ENCODE results near the gene RGS3.

Gene RGS3

DNA sequence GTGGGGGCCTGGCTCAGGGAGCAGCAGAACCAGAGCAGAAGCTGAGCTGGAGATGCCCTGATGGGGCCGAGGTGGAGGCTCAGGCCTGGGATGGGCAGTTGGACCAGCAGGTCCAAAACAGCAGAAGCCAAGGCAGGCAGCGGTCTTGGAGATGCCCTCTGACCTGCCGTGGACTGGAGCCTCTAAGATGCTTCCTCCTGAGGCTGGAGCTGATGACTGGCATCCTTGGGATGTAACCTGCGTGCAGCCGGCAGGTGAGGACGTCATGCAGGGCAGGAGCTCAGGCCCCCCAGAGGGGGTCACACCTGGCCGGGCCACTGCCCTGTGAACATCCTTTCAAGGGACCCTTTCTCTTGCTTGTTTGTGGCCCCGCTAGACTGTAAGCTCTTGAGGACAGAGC lies 162.0 kb downstream of the RGS3 start:
- peaks cover 9% of the 10 kb centered on the region for H3K4me1 Mint-ChIP-seq
- ATAC-seq (ENCODE audit: low read depth) (no peak), DNase-seq (ENCODE audit: low spot score in 2 of 2) (no peak)
- H3K4me3 Mint-ChIP-seq, result no peak overlapping the region
- no peaks in the 10 kb centered on the region for H3K36me3 Mint-ChIP-seq
- peaks cover 7% of the 10 kb centered on the region for H3K27me3 Mint-ChIP-seq
- no peak overlapping the region for H3K27ac Mint-ChIP-seq
- H3K9me3 Mint-ChIP-seq, result no peaks in the 10 kb centered on the region

DNA sequence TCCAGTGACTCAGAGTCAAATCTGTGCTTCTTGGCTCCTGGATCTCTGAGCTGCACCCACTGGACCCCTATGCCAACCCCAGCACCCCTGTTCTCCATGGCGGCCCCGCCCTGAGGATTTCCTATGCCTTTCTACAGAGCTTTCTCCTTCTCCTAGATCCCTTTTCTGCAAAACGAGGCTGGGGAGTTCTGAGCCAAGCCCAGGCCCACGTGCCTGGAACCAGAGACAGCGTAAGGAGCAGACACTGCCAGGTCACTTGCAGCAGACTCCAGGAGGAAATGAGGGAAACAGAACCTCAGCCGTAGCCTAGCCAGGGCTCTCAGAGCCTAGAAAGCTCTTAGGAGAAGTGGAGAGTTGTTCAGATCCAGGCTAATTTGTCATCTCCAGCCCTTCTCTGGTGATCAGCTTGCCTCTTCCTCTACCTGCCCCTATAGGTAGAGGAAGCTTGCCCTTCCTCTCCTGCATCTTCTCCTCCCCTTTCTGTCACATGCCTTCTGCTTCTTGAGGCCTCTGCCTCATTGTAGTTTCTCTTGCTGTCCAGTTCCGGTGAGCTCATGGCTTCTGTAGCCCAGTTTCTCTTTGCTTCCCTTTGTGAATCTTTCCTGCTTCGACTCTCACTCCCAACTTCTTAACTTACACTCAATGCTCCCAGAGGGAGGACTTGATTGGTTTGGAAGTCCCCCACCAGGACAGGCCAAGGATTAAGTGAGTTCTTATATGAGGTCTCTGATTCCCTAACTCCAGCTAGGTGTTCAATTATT lies 163.4 kb downstream of the RGS3 start:
- no peaks in the 10 kb centered on the region for H3K9me3 Mint-ChIP-seq
- H3K36me3 Mint-ChIP-seq, result no peaks in the 10 kb centered on the region
- ATAC-seq (ENCODE audit: low read depth) (no peak), DNase-seq (ENCODE audit: low spot score in 2 of 2) (no peak)
- peaks cover 9% of the 10 kb centered on the region for H3K4me1 Mint-ChIP-seq
- no peak overlapping the region for H3K27ac Mint-ChIP-seq
- H3K4me3 Mint-ChIP-seq, result no peak overlapping the region
- peaks cover 8% of the 10 kb centered on the region for H3K27me3 Mint-ChIP-seq

DNA sequence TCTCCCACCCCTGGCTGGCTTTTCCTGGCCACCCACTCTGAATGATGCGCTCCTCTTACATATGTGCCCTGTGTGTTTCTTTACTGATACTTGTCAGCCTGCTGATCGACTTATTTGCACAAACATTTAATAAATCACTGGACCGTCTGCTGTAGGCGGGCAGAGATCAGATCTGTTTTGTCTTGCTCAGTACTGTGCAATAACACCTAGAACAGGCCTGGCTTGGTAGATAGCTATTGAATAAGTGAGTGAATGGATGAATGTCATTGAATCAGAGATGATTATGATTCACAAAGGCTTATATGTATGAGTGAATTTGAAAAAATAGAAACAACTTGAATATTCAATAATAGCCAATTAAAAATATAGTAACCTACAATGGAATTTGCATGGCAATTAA lies 165.1 kb downstream of the RGS3 start:
- H3K9me3 Mint-ChIP-seq, result no peaks in the 10 kb centered on the region
- no peaks in the 10 kb centered on the region for H3K4me1 Mint-ChIP-seq
- ATAC-seq (ENCODE audit: low read depth) (no peak), DNase-seq (ENCODE audit: low spot score in 2 of 2) (no peak)
- no peak overlapping the region for H3K27ac Mint-ChIP-seq
- peaks cover 14% of the 10 kb centered on the region for H3K27me3 Mint-ChIP-seq
- no peaks in the 10 kb centered on the region for H3K36me3 Mint-ChIP-seq
- H3K4me3 Mint-ChIP-seq, result no peak overlapping the region

DNA sequence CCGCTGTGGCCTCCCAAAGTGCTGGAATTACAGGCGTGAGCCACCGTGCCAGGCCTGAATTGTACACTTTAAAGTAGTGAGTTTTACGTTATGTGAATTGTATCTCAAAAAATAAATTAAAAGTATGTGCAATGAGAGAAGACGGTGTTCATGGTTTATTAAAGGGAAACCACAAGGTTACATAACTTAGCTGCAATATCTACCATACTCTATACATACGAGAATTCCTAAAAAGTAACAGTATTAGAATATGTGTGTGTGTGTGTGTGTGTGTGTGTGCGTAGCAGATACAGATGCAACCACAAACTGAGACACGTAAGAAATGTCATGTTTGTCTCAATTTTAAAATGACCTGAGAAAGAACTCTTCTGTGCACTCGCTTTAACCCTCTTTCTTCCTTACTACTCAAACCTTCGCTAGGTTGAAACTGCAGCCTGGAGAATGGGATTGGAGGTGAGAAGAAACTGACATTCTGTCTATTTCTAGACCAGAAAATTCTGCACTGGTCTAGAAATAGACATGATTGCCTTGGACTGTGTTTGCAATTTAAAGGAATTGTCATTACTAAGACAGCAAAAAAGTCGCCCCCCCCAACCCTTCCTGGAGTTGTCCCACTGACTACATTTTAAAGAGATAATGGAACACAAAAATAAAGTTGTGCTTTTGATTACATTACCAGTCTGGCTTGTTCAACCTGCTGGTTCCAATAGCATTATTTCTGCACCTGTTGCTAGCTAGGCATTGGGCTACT lies 167.0 kb downstream of the RGS3 start:
- Mint-ChIP-seq H3K36me3 (no peaks in the 10 kb centered on the region), H3K9me3 (no peaks in the 10 kb centered on the region)

DNA sequence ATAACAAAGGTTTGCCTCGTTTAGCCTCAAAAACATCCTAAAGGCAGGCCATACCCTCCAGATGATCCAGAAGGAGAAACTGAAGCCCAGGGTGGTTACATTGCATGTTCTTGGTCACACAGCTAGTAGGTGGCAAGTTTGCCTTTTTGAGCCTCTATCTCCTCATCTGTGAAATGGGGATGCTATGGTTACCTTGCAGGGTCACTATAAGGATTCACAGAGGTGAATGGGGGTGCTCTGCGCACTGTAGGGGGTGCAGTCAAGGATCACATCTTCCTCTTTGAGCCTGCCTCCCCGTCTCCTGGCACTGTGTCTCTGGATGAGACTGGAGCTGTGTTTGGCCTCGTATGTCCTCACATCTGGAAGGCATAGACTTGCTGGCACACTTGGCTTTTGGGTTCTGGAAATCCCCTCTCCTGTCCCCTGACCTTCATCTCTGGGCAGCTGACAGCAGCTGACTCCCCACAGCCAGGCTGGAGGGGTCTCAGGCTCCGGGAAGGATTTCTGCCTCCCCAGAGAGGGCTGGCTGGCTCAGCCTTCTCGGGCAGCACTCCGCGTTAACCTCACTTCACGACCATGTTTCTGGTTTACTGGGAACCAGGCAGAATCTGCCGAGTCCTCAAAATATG lies 167.7 kb downstream of the RGS3 start:
- H3K36me3 Mint-ChIP-seq, result no peaks in the 10 kb centered on the region
- H3K4me3 Mint-ChIP-seq, result no peak overlapping the region
- H3K9me3 Mint-ChIP-seq, result no peaks in the 10 kb centered on the region
- H3K27me3 Mint-ChIP-seq, result peaks cover 20% of the 10 kb centered on the region
- no peak overlapping the region for H3K27ac Mint-ChIP-seq
- ATAC-seq (ENCODE audit: low read depth) (no peak), DNase-seq (ENCODE audit: low spot score in 2 of 2) (no peak)
- H3K4me1 Mint-ChIP-seq, result no peaks in the 10 kb centered on the region

More for the DNA sequence above, 167.0 kb downstream of the RGS3 start:
- Mint-ChIP-seq H3K4me3 (no peak overlapping the region), H3K27me3 (peaks cover 20% of the 10 kb centered on the region), H3K27ac (no peak overlapping the region), H3K4me1 (no peaks in the 10 kb centered on the region)
- no peak for ATAC-seq (ENCODE audit: low read depth)
- DNase-seq (ENCODE audit: low spot score in 2 of 2), result no peak

DNA sequence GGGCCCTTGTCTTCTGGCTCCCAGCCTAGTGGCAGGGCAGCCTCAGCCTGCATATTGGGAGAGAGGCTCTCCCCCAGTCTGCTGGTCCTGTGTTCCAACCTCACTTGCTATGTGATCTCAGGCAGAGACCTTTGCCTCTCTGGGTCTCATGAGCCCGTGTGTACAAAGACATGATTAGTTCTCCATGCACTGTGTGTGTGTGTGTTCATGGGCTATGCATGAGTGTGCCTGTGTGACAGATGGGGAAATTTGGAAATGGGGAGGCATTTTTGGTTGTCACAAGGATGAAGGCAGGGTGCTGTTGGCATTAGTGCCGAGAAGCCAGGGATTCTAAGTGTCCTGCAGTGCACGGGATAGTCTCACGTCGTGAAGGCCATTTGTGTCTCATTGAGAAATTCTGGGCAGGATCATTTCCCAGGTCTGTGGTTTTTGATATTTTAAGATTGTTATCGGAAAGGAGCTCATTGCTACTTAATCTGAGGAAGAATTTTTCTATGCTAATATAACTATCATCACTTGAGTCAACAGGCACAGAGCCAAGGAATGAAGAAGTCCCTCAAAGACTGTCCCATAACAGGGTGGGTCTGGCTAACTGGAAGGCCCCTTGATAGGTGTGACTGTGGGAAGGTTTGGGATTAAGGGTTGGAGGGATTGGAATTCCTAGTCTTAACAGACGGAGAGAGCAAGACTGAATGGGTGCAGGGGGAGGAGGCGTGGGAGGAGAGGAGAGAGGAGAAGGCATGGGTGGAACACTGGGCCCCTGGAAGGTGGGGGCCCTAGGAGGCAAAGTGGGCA lies 168.5 kb downstream of the RGS3 start:
- Mint-ChIP-seq H3K27ac (no peak overlapping the region), H3K27me3 (peaks cover 24% of the 10 kb centered on the region), H3K4me1 (no peaks in the 10 kb centered on the region), H3K9me3 (peaks cover 2% of the 10 kb centered on the region), H3K36me3 (no peaks in the 10 kb centered on the region), H3K4me3 (no peak overlapping the region)
- ATAC-seq (ENCODE audit: low read depth) (no peak), DNase-seq (ENCODE audit: low spot score in 2 of 2) (no peak)

DNA sequence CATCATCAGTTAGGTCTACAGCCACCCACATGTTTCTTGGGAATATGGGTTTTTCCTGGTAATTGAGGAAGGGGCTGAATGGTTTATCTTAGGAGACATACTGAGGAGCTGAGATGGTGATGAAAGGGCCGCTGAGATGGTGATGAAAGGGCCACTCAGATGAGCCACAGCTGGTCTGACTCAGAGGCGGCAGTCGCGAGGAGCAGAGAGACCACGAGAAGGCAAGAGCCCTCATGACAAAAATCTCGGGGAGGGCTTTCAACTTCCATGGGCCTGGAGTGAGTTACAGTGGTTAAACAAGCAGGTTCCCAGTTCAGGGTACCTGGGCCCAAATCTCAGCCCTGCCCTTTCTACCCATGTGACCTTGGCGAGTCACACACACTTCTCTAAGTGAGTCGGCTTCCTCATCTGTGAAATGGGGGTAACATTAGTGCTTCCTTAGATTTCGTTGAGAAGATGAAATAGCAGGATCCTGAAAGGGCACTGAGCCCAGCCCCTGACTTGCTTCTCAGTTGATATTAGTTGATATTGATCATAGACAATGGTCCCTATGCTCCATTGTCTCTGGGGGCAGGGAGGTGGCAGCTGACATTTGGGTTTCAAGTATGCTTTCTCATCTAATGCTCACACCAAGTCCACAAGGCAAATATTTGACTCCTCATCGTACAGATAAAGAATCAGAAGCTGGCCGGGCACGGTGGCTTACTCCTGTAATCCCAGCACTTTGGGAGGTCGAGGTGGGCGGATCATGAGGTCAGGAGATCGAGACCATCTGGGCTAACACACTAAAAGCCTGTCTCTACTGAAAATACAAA lies 169.5 kb downstream of the RGS3 start:
- H3K27me3 Mint-ChIP-seq, result peaks cover 24% of the 10 kb centered on the region
- H3K9me3 Mint-ChIP-seq, result peaks cover 4% of the 10 kb centered on the region
- H3K27ac Mint-ChIP-seq, result no peak overlapping the region
- no peak for ATAC-seq (ENCODE audit: low read depth)
- DNase-seq (ENCODE audit: low spot score in 2 of 2), result no peak
- no peak overlapping the region for H3K4me3 Mint-ChIP-seq
- no peaks in the 10 kb centered on the region for H3K4me1 Mint-ChIP-seq
- H3K36me3 Mint-ChIP-seq, result no peaks in the 10 kb centered on the region

DNA sequence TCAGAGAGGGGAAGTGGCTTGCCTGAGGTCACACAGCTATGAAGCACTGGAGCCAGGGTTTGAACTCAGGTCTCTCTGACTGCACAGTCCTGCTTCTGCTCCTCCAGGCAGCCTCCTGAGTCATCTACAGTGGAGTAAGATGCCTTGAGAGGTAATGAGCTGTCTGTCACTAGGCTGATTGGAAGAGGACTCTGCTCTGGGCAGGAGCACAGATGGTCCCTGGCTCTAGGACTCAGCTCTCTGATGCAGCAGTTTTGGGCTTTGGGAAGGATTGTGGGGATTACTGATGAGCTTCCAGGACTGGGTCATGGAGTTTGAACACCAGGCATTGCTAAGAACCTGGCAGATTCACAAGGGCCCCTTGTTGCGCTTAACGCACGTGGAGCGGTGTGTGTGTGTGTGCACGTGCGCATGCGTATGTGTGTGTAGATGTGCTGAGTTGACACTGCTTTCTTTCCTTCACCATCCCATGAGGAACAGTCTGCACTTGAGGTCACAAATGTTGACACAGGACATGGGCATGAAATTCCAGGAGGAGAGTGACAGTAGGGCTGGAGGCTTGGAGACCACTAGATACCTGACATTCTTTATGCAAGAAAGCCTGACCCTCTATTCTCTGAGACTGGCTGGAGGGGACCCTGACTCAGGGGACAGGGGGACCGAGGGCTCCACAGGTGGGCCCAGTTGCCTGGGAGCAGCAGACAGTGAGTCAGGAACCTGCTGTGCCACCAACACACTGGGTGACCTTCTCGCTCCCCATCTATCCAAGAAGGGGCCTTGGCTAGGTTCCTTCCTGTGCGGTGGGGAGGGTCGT lies 170.5 kb downstream of the RGS3 start:
- no peak overlapping the region for H3K27ac Mint-ChIP-seq
- no peaks in the 10 kb centered on the region for H3K4me1 Mint-ChIP-seq
- H3K4me3 Mint-ChIP-seq, result no peak overlapping the region
- H3K27me3 Mint-ChIP-seq, result peaks cover 21% of the 10 kb centered on the region
- peaks cover 4% of the 10 kb centered on the region for H3K9me3 Mint-ChIP-seq
- no peaks in the 10 kb centered on the region for H3K36me3 Mint-ChIP-seq
- ATAC-seq (ENCODE audit: low read depth), result no peak
- no peak for DNase-seq (ENCODE audit: low spot score in 2 of 2)

DNA sequence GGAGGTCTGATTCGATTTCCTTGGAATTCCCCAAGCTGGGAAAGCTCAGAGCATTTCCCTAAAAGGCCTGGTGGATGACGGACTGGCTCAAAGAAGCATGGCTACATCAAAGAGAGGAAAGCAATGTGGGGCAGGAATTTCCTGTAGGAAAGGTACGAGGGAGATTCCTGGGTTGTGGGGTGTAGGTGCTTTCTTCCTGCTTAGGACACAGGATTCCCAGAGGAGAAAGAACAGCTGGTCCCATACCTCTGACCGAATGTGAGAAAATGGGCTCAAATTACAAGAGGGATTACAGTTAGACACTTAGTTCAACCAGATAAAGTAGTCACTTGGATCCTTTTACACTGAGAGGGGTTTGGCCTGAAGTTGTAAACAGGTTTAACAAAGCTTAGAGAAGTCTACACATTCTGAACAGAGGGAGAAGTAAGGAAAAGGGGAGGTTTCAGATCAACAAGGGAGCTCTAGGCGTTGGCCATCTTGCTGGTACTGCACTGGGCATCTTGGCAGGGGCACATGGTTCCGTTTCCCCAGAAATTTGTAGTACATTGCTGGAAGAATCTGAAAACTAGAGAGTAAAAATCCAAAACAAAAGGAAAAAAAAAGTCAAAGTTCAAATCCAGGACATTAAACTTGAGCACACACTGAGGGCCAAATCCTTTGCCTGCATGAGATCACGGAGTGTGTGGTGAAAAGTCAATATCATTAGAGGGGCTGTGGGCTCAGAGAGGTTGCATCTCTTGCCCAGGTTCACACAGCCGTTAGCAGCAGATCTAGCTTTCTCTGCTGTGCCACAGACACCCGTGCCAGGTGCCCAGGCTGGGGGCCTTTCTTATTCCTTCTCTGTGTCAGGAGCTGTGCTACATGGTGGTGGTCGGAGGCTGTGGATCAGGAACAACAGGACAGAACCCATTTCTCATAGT lies 171.3 kb downstream of the RGS3 start:
- Mint-ChIP-seq H3K4me1 (no peaks in the 10 kb centered on the region), H3K27ac (no peak overlapping the region), H3K36me3 (no peaks in the 10 kb centered on the region), H3K9me3 (peaks cover 4% of the 10 kb centered on the region), H3K27me3 (peaks cover 21% of the 10 kb centered on the region), H3K4me3 (no peak overlapping the region)
- DNase-seq (ENCODE audit: low spot score in 2 of 2), result no peak
- ATAC-seq (ENCODE audit: low read depth), result no peak

DNA sequence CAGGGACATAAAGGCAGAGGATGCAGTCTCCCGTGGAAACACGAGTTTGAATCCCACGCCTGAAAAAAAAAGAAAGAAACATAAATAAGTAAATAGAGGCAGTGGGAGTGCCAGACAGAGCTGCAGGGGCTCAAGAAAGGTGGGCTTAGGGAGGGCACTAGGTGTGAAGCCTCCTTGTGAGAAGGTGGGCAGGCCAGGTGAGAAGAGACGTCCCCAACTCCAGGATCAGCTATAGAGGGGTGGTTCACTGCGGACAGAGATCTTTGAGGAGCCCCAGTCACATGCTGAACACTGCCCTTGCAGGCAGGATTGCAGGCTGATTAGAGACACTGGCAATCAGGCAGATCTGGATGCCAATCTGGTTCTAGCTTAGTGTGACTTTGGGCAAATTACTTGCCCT lies 172.1 kb downstream of the RGS3 start:
- DNase-seq (ENCODE audit: low spot score in 2 of 2) (no peak), ATAC-seq (ENCODE audit: low read depth) (no peak)
- no peaks in the 10 kb centered on the region for H3K4me1 Mint-ChIP-seq
- no peak overlapping the region for H3K4me3 Mint-ChIP-seq
- no peak overlapping the region for H3K27ac Mint-ChIP-seq
- peaks cover 21% of the 10 kb centered on the region for H3K27me3 Mint-ChIP-seq
- no peaks in the 10 kb centered on the region for H3K36me3 Mint-ChIP-seq
- peaks cover 4% of the 10 kb centered on the region for H3K9me3 Mint-ChIP-seq

DNA sequence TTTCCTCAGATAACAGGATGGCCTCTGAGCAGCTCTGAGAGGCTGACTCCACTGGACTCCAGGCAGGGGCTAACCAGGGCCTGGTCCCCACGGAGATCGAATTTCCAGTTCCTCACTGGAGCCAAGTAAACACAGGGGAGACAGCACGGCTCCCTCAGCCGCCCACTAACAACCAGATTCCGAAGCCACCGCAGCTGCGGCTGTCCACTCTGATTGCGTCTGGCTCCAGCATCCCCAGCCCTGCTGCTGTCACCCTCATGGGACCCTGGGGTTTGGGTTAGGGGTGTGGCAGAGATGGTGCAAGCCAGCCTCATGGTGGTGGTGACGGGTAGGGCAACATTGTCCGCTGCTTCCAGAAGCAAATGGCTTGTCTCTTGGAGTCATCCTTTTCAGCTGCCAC lies 172.6 kb downstream of the RGS3 start:
- DNase-seq (ENCODE audit: low spot score in 2 of 2) (no peak), ATAC-seq (ENCODE audit: low read depth) (no peak)
- no peaks in the 10 kb centered on the region for H3K4me1 Mint-ChIP-seq
- H3K27ac Mint-ChIP-seq, result no peak overlapping the region
- H3K27me3 Mint-ChIP-seq, result peaks cover 21% of the 10 kb centered on the region
- peaks cover 4% of the 10 kb centered on the region for H3K9me3 Mint-ChIP-seq
- H3K4me3 Mint-ChIP-seq, result no peak overlapping the region
- no peaks in the 10 kb centered on the region for H3K36me3 Mint-ChIP-seq

DNA sequence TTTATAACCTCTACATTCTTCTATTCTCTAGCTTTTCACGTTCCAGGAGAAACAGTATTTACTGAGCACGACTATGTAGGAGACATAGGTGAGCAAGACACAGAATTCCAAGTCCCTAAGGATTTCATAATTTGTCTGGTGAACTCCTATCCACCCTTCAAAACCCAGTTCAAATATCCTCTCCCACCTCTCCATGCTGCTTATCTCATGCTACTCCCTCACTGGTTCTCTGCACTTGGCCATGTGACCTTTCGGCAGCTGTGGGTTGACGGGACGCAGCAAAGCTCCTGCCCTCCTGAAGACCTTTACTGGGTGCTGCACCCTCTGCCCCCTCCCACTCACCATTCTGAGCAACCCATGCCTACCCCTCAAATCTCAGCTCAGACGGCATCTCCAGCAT lies 173.2 kb downstream of the RGS3 start:
- Mint-ChIP-seq H3K27me3 (peaks cover 21% of the 10 kb centered on the region), H3K4me3 (no peak overlapping the region), H3K4me1 (no peaks in the 10 kb centered on the region), H3K9me3 (peaks cover 4% of the 10 kb centered on the region), H3K36me3 (no peaks in the 10 kb centered on the region), H3K27ac (no peak overlapping the region)
- ATAC-seq (ENCODE audit: low read depth) (no peak), DNase-seq (ENCODE audit: low spot score in 2 of 2) (no peak)

All from memory B cell (primary cell).